H9 (cell line): ENCODE results near the gene CLN5. TPM values are rescaled to one million over a fixed set of nuclear protein-coding genes. Genes with fewer than 3 reads are reported as not detected.

ENCODE experiments used
- DNase-seq: peaks from one replicate; pipeline ENCODE4 v3.0.0-alpha.2; 2017
- H2AFZ ChIP-seq: one replicate; pipeline ENCODE4 v1.6.1; 2013; ENCODE audit warnings: mild to moderate bottlenecking, low read length, control low read depth, moderate library complexity
- H2AK5ac ChIP-seq: 2 replicates; pipeline ENCODE4 v1.6.1; 2013; ENCODE audit warnings: low read length, control low read depth, mixed read lengths; ENCODE audit not compliant: insufficient read length
- H2BK120ac ChIP-seq: one replicate; pipeline ENCODE4 v1.6.1; 2013; ENCODE audit warnings: low read depth, mild to moderate bottlenecking, low read length, control low read depth, inconsistent platforms; ENCODE audit not compliant: poor library complexity, severe bottlenecking
- H2BK12ac ChIP-seq: 2 replicates; pipeline ENCODE4 v1.6.1; 2013; ENCODE audit warnings: low read length, control low read depth, mixed read lengths, low read depth; ENCODE audit not compliant: insufficient read length
- H2BK15ac ChIP-seq: 2 replicates; pipeline ENCODE4 v1.6.1; 2013; ENCODE audit warnings: low read depth, low read length, control low read depth
- H2BK20ac ChIP-seq: one replicate; pipeline ENCODE4 v1.6.1; 2013; ENCODE audit warnings: low read depth, mild to moderate bottlenecking, low read length, control low read depth, inconsistent platforms; ENCODE audit not compliant: poor library complexity, severe bottlenecking
- H2BK5ac ChIP-seq: 2 replicates; pipeline ENCODE4 v1.6.1; 2013; ENCODE audit warnings: low read length, control low read depth, mixed read lengths; ENCODE audit not compliant: insufficient read length
- H3K14ac ChIP-seq: 2 replicates; pipeline ENCODE4 v1.6.1; 2013; ENCODE audit warnings: low read length, control low read depth; ENCODE audit not compliant: insufficient read depth
- H3K18ac ChIP-seq: 2 replicates; pipeline ENCODE4 v1.6.1; 2013; ENCODE audit warnings: low read depth, mild to moderate bottlenecking, mixed read lengths, low read length, control low read depth; ENCODE audit not compliant: insufficient read length
- H3K23ac ChIP-seq: 2 replicates; pipeline ENCODE4 v1.6.1; 2013; ENCODE audit warnings: low read length, control low read depth, mixed read lengths, low read depth; ENCODE audit not compliant: insufficient read length
- H3K23me2 ChIP-seq: 2 replicates; pipeline ENCODE4 v1.6.1; 2013; ENCODE audit warnings: low read depth, mild to moderate bottlenecking, mixed read lengths, low read length, control low read depth; ENCODE audit not compliant: insufficient read length, poor library complexity, severe bottlenecking
- H3K27ac ChIP-seq: 2 replicates; pipeline ENCODE4 v1.5.1; 2013; ENCODE audit warnings: low read length, control low read depth, mixed read lengths, low read depth; ENCODE audit not compliant: insufficient read length
- H3K27me3 ChIP-seq: 2 replicates; pipeline ENCODE4 v1.6.1; 2013; ENCODE audit warnings: low read length, control low read depth, inconsistent platforms; ENCODE audit not compliant: insufficient read depth
- H3K4ac ChIP-seq: 2 replicates; pipeline ENCODE4 v1.6.1; 2013; ENCODE audit warnings: low read depth, mild to moderate bottlenecking, control low read depth, inconsistent platforms, low read length, moderate library complexity
- H3K4me1 ChIP-seq: 2 replicates; pipeline ENCODE4 v1.6.1; 2013; ENCODE audit warnings: low read length, control low read depth, inconsistent platforms; ENCODE audit not compliant: insufficient read depth
- H3K4me2 ChIP-seq: 2 replicates; pipeline ENCODE4 v1.6.1; 2013; ENCODE audit warnings: low read length, control low read depth, mixed read lengths; ENCODE audit not compliant: insufficient read length, insufficient read depth
- H3K56ac ChIP-seq: 2 replicates; pipeline ENCODE4 v1.6.1; 2013; ENCODE audit warnings: low read depth, mild to moderate bottlenecking, mixed read lengths, low read length, control low read depth; ENCODE audit not compliant: insufficient read length
- H3K79me1 ChIP-seq: 2 replicates; pipeline ENCODE4 v1.6.1; 2013; ENCODE audit warnings: low read depth, mild to moderate bottlenecking, moderate library complexity, low read length, control low read depth, inconsistent platforms; ENCODE audit not compliant: insufficient read depth, poor library complexity, severe bottlenecking
- H3K79me2 ChIP-seq: 2 replicates; pipeline ENCODE4 v1.6.1; 2013; ENCODE audit warnings: low read length, control low read depth, inconsistent platforms; ENCODE audit not compliant: insufficient read depth
- H3K9ac ChIP-seq: 2 replicates; pipeline ENCODE4 v1.6.1; 2013; ENCODE audit warnings: low read length, control low read depth, mixed read lengths; ENCODE audit not compliant: insufficient read length; ENCODE audit errors: extremely low read depth
- H3K9me3 ChIP-seq: one replicate; pipeline ENCODE4 v1.6.1; 2013; ENCODE audit warnings: low read depth, low read length, inconsistent platforms; ENCODE audit not compliant: control insufficient read depth
- H3T11ph ChIP-seq: one replicate; pipeline ENCODE4 v1.6.1; 2013; ENCODE audit warnings: mild to moderate bottlenecking, low read length, control low read depth, inconsistent platforms
- H4K20me1 ChIP-seq: one replicate; pipeline ENCODE4 v1.6.1; 2013; ENCODE audit not compliant: control insufficient read depth, insufficient read length, insufficient read depth
- H4K5ac ChIP-seq: 2 replicates; pipeline ENCODE4 v1.6.1; 2013; ENCODE audit warnings: low read depth, mild to moderate bottlenecking, mixed read lengths, low read length, control low read depth; ENCODE audit not compliant: insufficient read length
- H4K8ac ChIP-seq: replicated peaks from 2 replicates; pipeline ENCODE4 v1.6.1; 2013; ENCODE audit warnings: low read length, control low read depth, mixed read lengths, low read depth; ENCODE audit not compliant: insufficient read length
- H4K91ac ChIP-seq: 2 replicates; pipeline ENCODE4 v1.6.1; 2013; ENCODE audit warnings: low read depth, mild to moderate bottlenecking, moderate library complexity, mixed read lengths, low read length, control low read depth; ENCODE audit not compliant: insufficient read length
- H3K27ac Mint-ChIP-seq, 3 experiments: 2 replicates in 2 of 3; 3 replicates in 1 of 3; pipeline ENCODE4 v1.8.0; 2020 to 2021; ENCODE audit warnings: mixed read lengths in 3 of 3, mild to moderate bottlenecking in 1 of 3, moderate library complexity in 1 of 3
- H3K27me3 Mint-ChIP-seq: 2 replicates; pipeline ENCODE4 v1.8.0; 2021; ENCODE audit warnings: low read depth, mild to moderate bottlenecking, moderate library complexity, mixed read lengths
- H3K36me3 Mint-ChIP-seq, 3 experiments: 2 replicates in 2 of 3; 3 replicates in 1 of 3; pipeline ENCODE4 v1.8.0; 2020 to 2021; ENCODE audit warnings: low read depth in 3 of 3, mixed read lengths in 3 of 3; ENCODE audit not compliant: insufficient read depth in 1 of 3
- H3K4me1 Mint-ChIP-seq, 2 experiments: 2 replicates each; pipeline ENCODE4 v1.8.0; 2020; ENCODE audit warnings: mixed read lengths in 2 of 2
- H3K4me3 Mint-ChIP-seq, 2 experiments: 2 replicates in 1 of 2; 3 replicates in 1 of 2; pipeline ENCODE4 v1.8.0; 2020 to 2021; ENCODE audit warnings: mild to moderate bottlenecking in 2 of 2, mixed read lengths in 2 of 2, moderate library complexity in 1 of 2
- H3K9me3 Mint-ChIP-seq, 2 experiments: 2 replicates in 1 of 2; 3 replicates in 1 of 2; pipeline ENCODE4 v1.8.0; 2020; ENCODE audit warnings: mild to moderate bottlenecking in 2 of 2, mixed read lengths in 2 of 2, moderate library complexity in 1 of 2
- CTCF ChIP-seq: fragments of 200-600 bp; sonication (generic); conservative IDR thresholded peaks from 3 replicates; pipeline ENCODE4 v1.8.0; 2021; ENCODE audit warnings: antibody characterized with exemption, mild to moderate bottlenecking
- WGBS: extraction: QIAGEN DNeasy Blood & Tissue Kit; methylation state at CpG from one replicate; pipeline ENCODE4 v1.1.7; 2013; ENCODE audit warnings: missing lambda C conversion rate, low lambda C conversion rate, mixed read lengths; ENCODE audit not compliant: insufficient read length; ENCODE audit errors: extremely low coverage; 5-methylcytosine and 5-hydroxymethylcytosine counted together
- total RNA-seq: library from RNA; stranded (reverse); gene quantifications from 2 replicates; pipeline ENCODE4 v1.2.1, GENCODE V29; 2021

Gene CLN5
- total RNA-seq, 1 experiment from 2014 or later = 8.3 TPM

- no peak overlapping the region for H4K8ac ChIP-seq
- no peaks in the 10 kb centered on the region for H3K79me2 ChIP-seq
- no peaks in the 10 kb centered on the region for H3K79me1 ChIP-seq
- no peaks in the 10 kb centered on the region for H3K27me3 ChIP-seq
- H3K27me3 Mint-ChIP-seq = no peaks in the 10 kb centered on the region
- no peak overlapping the region for H4K91ac ChIP-seq
- no peak for TF ChIP-seq CTCF
- no peak overlapping the region for H3T11ph ChIP-seq
- no peak overlapping the region for H2AK5ac ChIP-seq
- H2BK120ac ChIP-seq = no peak overlapping the region
- H3K4me1 Mint-ChIP-seq = no peaks in the 10 kb centered on the region
- H3K4me2 ChIP-seq = no peak overlapping the region
- no peak overlapping the region for H3K27ac ChIP-seq
- no peak for DNase-seq
- no peak overlapping the region for H3K14ac ChIP-seq
- no peak overlapping the region for H3K27ac Mint-ChIP-seq
- no peak overlapping the region for H3K9ac ChIP-seq
- H3K4me1 ChIP-seq = no peaks in the 10 kb centered on the region
- H3K23me2 ChIP-seq = no peaks in the 10 kb centered on the region
- no CpG with 5 or more reads among the region's 7 CpGs for WGBS
- no peak overlapping the region for H2AFZ ChIP-seq
- no peak overlapping the region for H3K18ac ChIP-seq
- H2BK5ac ChIP-seq = no peak overlapping the region
- H4K20me1 ChIP-seq = no peaks in the 10 kb centered on the region
- no peak overlapping the region for H3K23ac ChIP-seq
- H3K9me3 Mint-ChIP-seq = no peaks in the 10 kb centered on the region; a peak in 1 of 5 replicates
- H2BK20ac ChIP-seq = no peak overlapping the region
- no peak overlapping the region for H4K5ac ChIP-seq
- no peak overlapping the region for H3K4me3 Mint-ChIP-seq
- no peak overlapping the region for H2BK12ac ChIP-seq
- H3K36me3 Mint-ChIP-seq = peaks cover 0 to 5% (median 4%) of the 10 kb centered on the region in 3 experiments; a peak in 3 of 7 replicates
- no peak overlapping the region for H3K56ac ChIP-seq
- H3K4ac ChIP-seq = no peak overlapping the region
- H3K9me3 ChIP-seq = no peaks in the 10 kb centered on the region
- H2BK15ac ChIP-seq = no peak overlapping the region
Observed at GRCh38 chr13:77040076-77040475, 48.2 kb downstream of the CLN5 start.
